ENCODE measurements around the gene GKN2. TPM values are rescaled to one million over a fixed set of nuclear protein-coding genes. Genes with fewer than 3 reads are reported as not detected.

The GKN2 gene
- total and polyA plus RNA-seq, 9 of the 15 experiments (the other 6 are each of a cell fraction or from before 2014, with no cell fraction given): not detected

GRCh38 chr2:68908392-68908970 is 44.2 kb downstream of the GKN2 start (continued):
- TF ChIP-seq MGA (IDR thresholded peaks at IDR 0.05) (peak; percentile 79), U2AF2 (optimal IDR thresholded peaks at IDR 0.05; ENCODE audit: low read depth, low read length) (no peak), CHCHD3 (CRISPR knock-in tag; IDR thresholded peaks at IDR 0.05) (no peak), RCOR1 (IDR thresholded peaks at IDR 0.05; ENCODE audit: borderline replicate concordance in 1 of 2, low read depth in 2 of 2, low read length in 2 of 2) (peak in 1 of 2 experiments; percentile 65; a peak in 1 of 4 replicates), MIER1 (IDR thresholded peaks at IDR 0.05; ENCODE audit: low read depth) (no peak), MNT (conservative IDR thresholded peaks at IDR 0.05) (peak; percentile 10 to 45; a peak in 2 of 4 replicates), NR2F6 (CRISPR knock-in tag; IDR thresholded peaks at IDR 0.05) (no peak), ARID4B (CRISPR knock-in tag; IDR thresholded peaks at IDR 0.05) (no peak)

Data from K562 (cell line).